IMR-90 (cell line): ENCODE measurements around the gene RALGAPA1. TPM values are rescaled to one million over a fixed set of nuclear protein-coding genes. Genes with fewer than 3 reads are reported as not detected.

ENCODE experiments used
- ATAC-seq: fragments of 200-7000 bp; cut with Tn5 transposase; 2 replicates; pipeline ENCODE4 v1.9.1; 2020; ENCODE audit warnings: low read depth, mild to moderate bottlenecking, moderate library complexity
- BruUV-seq: library from RNA; stranded (reverse); fragments of 400-500 nt; replicated peaks from 2 replicates; lab custom pipeline; 2021; lab: Mats Ljungman, UMichigan
- CTCF ChIA-PET: fragments of 300-600 bp; formaldehyde crosslinking; extraction: SDS; loops from one replicate; lab custom pipeline; 2021; ENCODE audit warnings: antibody characterized with exemption; lab: Yijun Ruan, JAX
- POLR2A ChIA-PET: fragments of 300-600 bp; sonication (Branson Sonifier 250); formaldehyde crosslinking; loops from one replicate; lab custom pipeline; 2022; ENCODE audit warnings: antibody characterized with exemption; ENCODE audit not compliant: unreplicated experiment; lab: Charles Lee
- DNase-seq: peaks from one replicate; pipeline ENCODE4 v3.0.0; 2013
- H2AFZ ChIP-seq: replicated peaks from 2 replicates; pipeline ENCODE3; 2013; ENCODE audit warnings: low read length, mild to moderate bottlenecking; ENCODE audit not compliant: poor library complexity
- H2AK5ac ChIP-seq: 2 replicates; pipeline ENCODE4 v1.6.1; 2013; ENCODE audit warnings: low read depth, low read length, inconsistent platforms
- H2AK9ac ChIP-seq: replicated peaks from 2 replicates; pipeline ENCODE3; 2013; ENCODE audit warnings: mild to moderate bottlenecking, low read depth, low read length, moderate library complexity; ENCODE audit not compliant: poor library complexity
- H2BK120ac ChIP-seq: 2 replicates; pipeline ENCODE4 v1.6.1; 2013; ENCODE audit warnings: low read depth, low read length, inconsistent platforms
- H2BK15ac ChIP-seq: 3 replicates; pipeline ENCODE4 v1.6.1; 2013; ENCODE audit warnings: low read depth, low read length, inconsistent platforms
- H2BK20ac ChIP-seq: 2 replicates; pipeline ENCODE4 v1.6.1; 2013; ENCODE audit warnings: low read depth, mild to moderate bottlenecking, inconsistent platforms, low read length, moderate library complexity
- H2BK5ac ChIP-seq: 2 replicates; pipeline ENCODE4 v1.6.1; 2013; ENCODE audit warnings: mild to moderate bottlenecking, low read depth, low read length, inconsistent platforms; ENCODE audit not compliant: poor library complexity, severe bottlenecking
- H3K14ac ChIP-seq: replicated peaks from 2 replicates; pipeline ENCODE4 v1.6.1; 2013; ENCODE audit warnings: low read depth, low read length, inconsistent platforms
- H3K18ac ChIP-seq: 2 replicates; pipeline ENCODE4 v1.6.1; 2013; ENCODE audit warnings: low read depth, low read length, control low read depth
- H3K23ac ChIP-seq: 2 replicates; pipeline ENCODE4 v1.6.1; 2013; ENCODE audit warnings: low read depth, low read length, inconsistent platforms
- H3K27ac ChIP-seq: 2 replicates; pipeline ENCODE4 v1.5.1; 2013; ENCODE audit warnings: mild to moderate bottlenecking, control low read depth, low read length; ENCODE audit not compliant: insufficient read depth
- H3K27me3 ChIP-seq: 2 replicates; pipeline ENCODE4 v1.6.1; 2013; ENCODE audit warnings: low read length; ENCODE audit not compliant: control insufficient read depth, insufficient read depth
- H3K36me3 ChIP-seq: 2 replicates; pipeline ENCODE4 v1.6.1; 2013; ENCODE audit warnings: low read length, mixed read lengths; ENCODE audit not compliant: control insufficient read depth, insufficient read depth
- H3K4ac ChIP-seq: 2 replicates; pipeline ENCODE4 v1.6.1; 2013; ENCODE audit warnings: low read depth, low read length, inconsistent platforms
- H3K4me1 ChIP-seq: 2 replicates; pipeline ENCODE4 v1.6.1; 2013; ENCODE audit warnings: low read length, mixed read lengths; ENCODE audit not compliant: control insufficient read depth, insufficient read depth
- H3K4me2 ChIP-seq: 2 replicates; pipeline ENCODE4 v1.6.1; 2013; ENCODE audit warnings: low read depth, mild to moderate bottlenecking, control low read depth, low read length, moderate library complexity
- H3K4me3 ChIP-seq: 2 replicates; pipeline ENCODE4 v1.5.1; 2013; ENCODE audit warnings: low read depth, mild to moderate bottlenecking, control low read depth, low read length, moderate library complexity; ENCODE audit not compliant: insufficient read depth
- H3K56ac ChIP-seq: 2 replicates; pipeline ENCODE4 v1.6.1; 2013; ENCODE audit warnings: low read length, inconsistent platforms; ENCODE audit not compliant: insufficient read depth; ENCODE audit errors: extremely low read depth
- H3K79me1 ChIP-seq, 2 experiments: 2 replicates each; pipeline ENCODE4 v1.6.1; 2013; ENCODE audit warnings: low read length in 2 of 2, inconsistent platforms in 1 of 2, low read depth in 1 of 2
- H3K9ac ChIP-seq: 2 replicates; pipeline ENCODE4 v1.6.1; 2013; ENCODE audit warnings: low read depth, low read length, control low read depth
- H3K9me1 ChIP-seq: 2 replicates; pipeline ENCODE4 v1.6.1; 2013; ENCODE audit warnings: low read length, inconsistent platforms; ENCODE audit not compliant: insufficient read depth
- H3K9me3 ChIP-seq: 2 replicates; pipeline ENCODE4 v1.6.1; 2013; ENCODE audit warnings: low read length; ENCODE audit not compliant: control insufficient read depth, insufficient read depth
- H4K20me1 ChIP-seq: 2 replicates; pipeline ENCODE4 v1.6.1; 2013; ENCODE audit warnings: low read length, inconsistent platforms; ENCODE audit not compliant: insufficient read depth
- H4K5ac ChIP-seq: 2 replicates; pipeline ENCODE4 v1.6.1; 2013; ENCODE audit warnings: mild to moderate bottlenecking, low read depth, low read length, control low read depth
- H4K8ac ChIP-seq, 2 experiments: 2 replicates each; pipeline ENCODE4 v1.6.1; 2013; ENCODE audit warnings: low read depth in 2 of 2, low read length in 2 of 2, control low read depth in 1 of 2, inconsistent platforms in 1 of 2
- H4K91ac ChIP-seq: 2 replicates; pipeline ENCODE4 v1.6.1; 2013; ENCODE audit warnings: low read depth, low read length, inconsistent platforms; ENCODE audit not compliant: insufficient read depth
- BHLHE40 ChIP-seq: fragments of 150-350 bp; IDR thresholded peaks from 2 replicates; pipeline ENCODE4 v1.6.1; 2016; ENCODE audit warnings: mild to moderate bottlenecking, low read depth, low read length
- CEBPB ChIP-seq: IDR thresholded peaks from 2 replicates; pipeline ENCODE4 v1.6.1; 2012; ENCODE audit warnings: low read depth, low read length, improper control_type of control experiment
- CHD1 ChIP-seq: IDR thresholded peaks from 2 replicates; pipeline ENCODE4 v1.6.1; 2012; ENCODE audit warnings: low read depth, low read length, improper control_type of control experiment
- FOS ChIP-seq: fragments of 150-350 bp; IDR thresholded peaks from 2 replicates; pipeline ENCODE4 v1.6.1; 2016; ENCODE audit warnings: low read depth, low read length
- MAFK ChIP-seq: IDR thresholded peaks from 2 replicates; pipeline ENCODE4 v1.6.1; 2012; ENCODE audit warnings: low read depth, low read length, improper control_type of control experiment
- MAZ ChIP-seq: IDR thresholded peaks from 2 replicates; pipeline ENCODE4 v1.6.1; 2012; ENCODE audit warnings: low read depth, mild to moderate bottlenecking, low read length, improper control_type of control experiment, moderate library complexity, borderline replicate concordance
- MXI1 ChIP-seq: IDR thresholded peaks from 2 replicates; pipeline ENCODE4 v1.6.1; 2012; ENCODE audit warnings: low read depth, mild to moderate bottlenecking, low read length, moderate library complexity, borderline replicate concordance
- NFE2L2 ChIP-seq: fragments of 150-350 bp; IDR thresholded peaks from 2 replicates; pipeline ENCODE4 v1.6.1; 2016; ENCODE audit warnings: low read depth, mild to moderate bottlenecking, low read length
- POLR2A ChIP-seq: IDR thresholded peaks from 2 replicates; pipeline ENCODE4 v1.6.1; 2012; ENCODE audit warnings: mild to moderate bottlenecking, low read depth, low read length
- RAD21 ChIP-seq: IDR thresholded peaks from 2 replicates; pipeline ENCODE4 v1.6.1; 2012; ENCODE audit warnings: low read length, improper control_type of control experiment
- RCOR1 ChIP-seq: IDR thresholded peaks from 2 replicates; pipeline ENCODE4 v1.6.1; 2012; ENCODE audit warnings: mild to moderate bottlenecking, low read length, improper control_type of control experiment; ENCODE audit not compliant: insufficient replicate concordance
- RFX5 ChIP-seq: IDR thresholded peaks from 2 replicates; pipeline ENCODE4 v1.8.0; 2012; ENCODE audit warnings: low read depth, mild to moderate bottlenecking, low read length, moderate library complexity
- SMC3 ChIP-seq: fragments of 150-350 bp; IDR thresholded peaks from 2 replicates; pipeline ENCODE4 v1.6.1; 2016; ENCODE audit warnings: low read depth, mild to moderate bottlenecking, antibody characterized with exemption, low read length, moderate library complexity
- USF2 ChIP-seq: fragments of 150-350 bp; IDR thresholded peaks from 2 replicates; pipeline ENCODE4 v1.6.1; 2017; ENCODE audit warnings: mild to moderate bottlenecking, antibody characterized with exemption, low read length, low read depth
- WGBS, 2 experiments: methylation state at CpG; one replicate each; pipeline versions ENCODE4 v1.1.5 to v1.1.7; 2013; ENCODE audit warnings: missing lambda C conversion rate in 2 of 2; ENCODE audit not compliant: insufficient read length in 1 of 2; ENCODE audit errors: extremely low coverage in 2 of 2; 5-methylcytosine and 5-hydroxymethylcytosine counted together
- dilution Hi-C: fragments of 300-500 bp; cut with HindIII; formaldehyde crosslinking; loops from one replicate; pipeline ENCODE4 v1.14.3; 2018; ENCODE audit warnings: low sequenced_read_pairs; ENCODE audit not compliant: unreplicated experiment
- in situ Hi-C: fragments of 300-500 bp; cut with MboI; formaldehyde crosslinking; loops from 3 replicates; pipeline ENCODE4 v1.14.3; 2019; ENCODE audit warnings: low sequenced_read_pairs, inconsistent platforms, mixed read lengths
- intact Hi-C: fragments of 100-400 bp; cut with micrococcal nuclease; formaldehyde crosslinking; loops from 2 replicates; pipeline ENCODE4 v1.10.0; 2022
- polyA plus RNA-seq, 3 experiments: library from polyadenylated mRNA; depleted of rRNA; stranded (reverse); fragments of >200 nt; gene quantifications; 2 replicates each; pipeline ENCODE4 v1.2.3, GENCODE V29; 2012; ENCODE audit warnings: low replicate concordance in 1 of 3
- total RNA-seq: library from RNA; depleted of rRNA; stranded (reverse); fragments of >200 nt; gene quantifications from 2 replicates; pipeline ENCODE4 v1.2.3, GENCODE V29; 2012
- TF ChIP-seq, protein P1 (sequence below): fragments of 150-350 bp; IDR thresholded peaks from 2 replicates; pipeline ENCODE4 v1.6.1; 2016; ENCODE audit warnings: low read depth, mild to moderate bottlenecking, low read length, moderate library complexity, borderline replicate concordance
- TF ChIP-seq, protein P2 (sequence below): conservative IDR thresholded peaks from 2 replicates; pipeline ENCODE4 v1.5.1; 2012; ENCODE audit warnings: mild to moderate bottlenecking, low read depth, low read length, improper control_type of control experiment

The RALGAPA1 gene
- total and polyA plus RNA-seq, 2 of the 4 experiments (the other 2 are of a cell fraction): 5.1 to 25.6 TPM

- no peak overlapping the region for H2BK5ac ChIP-seq
- H2BK120ac ChIP-seq: no peak overlapping the region
- intact Hi-C loops (no loop called here), in situ Hi-C loops (loop anchor here (25.0 kb wide), 1 partner anchor 685 kb away; no protein-coding TSS in a partner anchor), dilution Hi-C loops (no loop called here)
- H3K4me2 ChIP-seq: no peak overlapping the region
- H3K18ac ChIP-seq: no peak overlapping the region
- no peak overlapping the region for H3K23ac ChIP-seq
- peaks cover 3 to 7% of the 10 kb centered on the region in 2 experiments; a peak in 3 of 4 replicates for H3K79me1 ChIP-seq
- WGBS, 2 experiments: 57% methylated on average over 1 of the region's 3 CpGs; no CpG with 5 or more reads in 1 of the 2 experiments
- ChIA-PET POLR2A (no interaction called here), CTCF (interaction anchor here (0.5 to 1.1 kb wide), 6 partner anchors 13 to 581 kb away, joined by 3 to 5 read pairs (median 4); partner anchors contain the start of gene RALGAPA1)
- no peaks in the 10 kb centered on the region for H3K9me1 ChIP-seq
- no peaks in the 10 kb centered on the region for H3K9me3 ChIP-seq
- H3K27me3 ChIP-seq: no peaks in the 10 kb centered on the region
- no peak overlapping the region for H3K14ac ChIP-seq
- no peak for ATAC-seq
- H4K20me1 ChIP-seq: no peaks in the 10 kb centered on the region
- no peak overlapping the region for H3K27ac ChIP-seq
- no peak overlapping the region for H3K4ac ChIP-seq
- H2BK15ac ChIP-seq: no peak overlapping the region
- no TSS peak for BruUV-seq
- no peaks in the 10 kb centered on the region for H3K4me1 ChIP-seq
- no peak overlapping the region for H2AK5ac ChIP-seq
- no peak overlapping the region for H2AK9ac ChIP-seq
- H3K9ac ChIP-seq: no peak overlapping the region
- H2BK20ac ChIP-seq: no peak overlapping the region
- no peaks in the 10 kb centered on the region for H3K36me3 ChIP-seq
- H3K56ac ChIP-seq: no peak overlapping the region
- no peak overlapping the region for H4K5ac ChIP-seq
- no peak overlapping the region for H2AFZ ChIP-seq
- H4K8ac ChIP-seq: no peak overlapping the region
- no peak overlapping the region for H3K4me3 ChIP-seq
- no peak for DNase-seq
- no peak overlapping the region for H4K91ac ChIP-seq
- TF ChIP-seq MAZ (no peak), POLR2A (no peak), MAFK (no peak), RCOR1 (no peak), CHD1 (no peak), SMC3 (no peak), BHLHE40 (no peak), USF2 (no peak), MXI1 (no peak), RAD21 (no peak), NFE2L2 (no peak), RFX5 (no peak), FOS (no peak), CEBPB (no peak)
- TF ChIP-seq, protein P1, sequence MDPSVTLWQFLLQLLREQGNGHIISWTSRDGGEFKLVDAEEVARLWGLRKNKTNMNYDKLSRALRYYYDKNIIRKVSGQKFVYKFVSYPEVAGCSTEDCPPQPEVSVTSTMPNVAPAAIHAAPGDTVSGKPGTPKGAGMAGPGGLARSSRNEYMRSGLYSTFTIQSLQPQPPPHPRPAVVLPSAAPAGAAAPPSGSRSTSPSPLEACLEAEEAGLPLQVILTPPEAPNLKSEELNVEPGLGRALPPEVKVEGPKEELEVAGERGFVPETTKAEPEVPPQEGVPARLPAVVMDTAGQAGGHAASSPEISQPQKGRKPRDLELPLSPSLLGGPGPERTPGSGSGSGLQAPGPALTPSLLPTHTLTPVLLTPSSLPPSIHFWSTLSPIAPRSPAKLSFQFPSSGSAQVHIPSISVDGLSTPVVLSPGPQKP: no peak
- TF ChIP-seq, protein P2, sequence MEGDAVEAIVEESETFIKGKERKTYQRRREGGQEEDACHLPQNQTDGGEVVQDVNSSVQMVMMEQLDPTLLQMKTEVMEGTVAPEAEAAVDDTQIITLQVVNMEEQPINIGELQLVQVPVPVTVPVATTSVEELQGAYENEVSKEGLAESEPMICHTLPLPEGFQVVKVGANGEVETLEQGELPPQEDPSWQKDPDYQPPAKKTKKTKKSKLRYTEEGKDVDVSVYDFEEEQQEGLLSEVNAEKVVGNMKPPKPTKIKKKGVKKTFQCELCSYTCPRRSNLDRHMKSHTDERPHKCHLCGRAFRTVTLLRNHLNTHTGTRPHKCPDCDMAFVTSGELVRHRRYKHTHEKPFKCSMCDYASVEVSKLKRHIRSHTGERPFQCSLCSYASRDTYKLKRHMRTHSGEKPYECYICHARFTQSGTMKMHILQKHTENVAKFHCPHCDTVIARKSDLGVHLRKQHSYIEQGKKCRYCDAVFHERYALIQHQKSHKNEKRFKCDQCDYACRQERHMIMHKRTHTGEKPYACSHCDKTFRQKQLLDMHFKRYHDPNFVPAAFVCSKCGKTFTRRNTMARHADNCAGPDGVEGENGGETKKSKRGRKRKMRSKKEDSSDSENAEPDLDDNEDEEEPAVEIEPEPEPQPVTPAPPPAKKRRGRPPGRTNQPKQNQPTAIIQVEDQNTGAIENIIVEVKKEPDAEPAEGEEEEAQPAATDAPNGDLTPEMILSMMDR: no peak
These were observed 13.4 kb upstream of the RALGAPA1 start for GRCh38 chr14:35822501-35822900.
